GM21423 (cell line): Measurements from ENCODE around the gene DYNLT2.
A peak's percentile ranks its signal among the peaks of the same experiment; 100 is the strongest.
"Not testable (repeated sequence)": the region's sequence is repeated elsewhere in the genome, so short reads cannot be mapped to it uniquely, and the experiment has no call there.

Source experiments
- ATAC-seq: cut with Tn5 transposase; IDR thresholded peaks from one replicate; pipeline ENCODE4 v1.9.1; 2021; ENCODE audit warnings: mild to moderate bottlenecking, moderate library complexity; ENCODE audit not compliant: unreplicated experiment

The DYNLT2 gene

DNA sequence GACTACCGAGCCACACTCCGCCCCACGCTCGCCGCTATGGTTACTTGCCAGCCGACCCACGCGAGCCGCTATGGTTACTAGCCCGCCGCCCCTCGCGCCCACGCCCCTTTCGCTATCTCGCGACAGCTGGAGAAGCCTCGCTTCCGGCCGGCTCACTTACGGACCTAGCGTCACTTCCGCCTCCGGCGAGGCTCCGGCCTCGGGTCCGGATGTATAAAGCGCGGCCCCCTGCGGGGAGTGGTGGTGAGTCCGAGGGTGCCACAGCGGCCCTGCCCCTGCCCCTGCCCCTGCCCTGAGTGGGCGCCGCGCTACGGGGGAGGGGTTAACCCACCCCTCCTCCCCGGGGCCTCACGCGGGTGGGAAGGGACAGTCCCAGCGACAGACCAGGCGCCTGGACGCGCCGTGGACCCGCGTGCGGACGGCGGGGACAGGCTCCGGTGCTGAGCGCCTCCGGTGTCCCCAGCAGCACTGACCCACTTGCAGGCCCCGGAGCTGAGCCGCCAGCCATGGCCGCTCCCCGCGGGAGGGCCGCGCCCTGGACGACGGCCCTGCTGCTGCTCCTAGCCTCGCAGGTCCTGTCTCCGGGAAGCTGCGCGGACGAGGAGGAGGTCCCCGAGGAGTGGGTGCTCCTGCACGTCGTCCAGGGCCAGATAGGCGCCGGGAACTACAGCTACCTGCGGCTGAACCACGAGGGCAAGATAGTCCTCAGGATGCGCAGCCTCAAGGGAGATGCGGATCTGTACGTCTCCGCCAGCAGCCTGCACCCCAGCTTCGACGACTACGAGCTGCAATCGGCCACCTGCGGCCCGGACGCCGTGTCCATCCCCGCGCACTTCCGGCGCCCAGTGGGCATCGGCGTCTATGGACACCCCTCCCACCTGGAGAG is 49.2 kb downstream of the DYNLT2 start, which contains the start of the genes C6orf120 and WDR27:
C6orf120 (plus strand) TSS at position 173 of the 886 bp plus-strand sequence; CDS start at position 507, 334 bp downstream.
WDR27 (minus strand) TSS at position 76 of the 886 bp plus-strand sequence. CDS start 13,024 bp downstream, outside the sequence.
- peak; percentile 94 for ATAC-seq

DNA sequence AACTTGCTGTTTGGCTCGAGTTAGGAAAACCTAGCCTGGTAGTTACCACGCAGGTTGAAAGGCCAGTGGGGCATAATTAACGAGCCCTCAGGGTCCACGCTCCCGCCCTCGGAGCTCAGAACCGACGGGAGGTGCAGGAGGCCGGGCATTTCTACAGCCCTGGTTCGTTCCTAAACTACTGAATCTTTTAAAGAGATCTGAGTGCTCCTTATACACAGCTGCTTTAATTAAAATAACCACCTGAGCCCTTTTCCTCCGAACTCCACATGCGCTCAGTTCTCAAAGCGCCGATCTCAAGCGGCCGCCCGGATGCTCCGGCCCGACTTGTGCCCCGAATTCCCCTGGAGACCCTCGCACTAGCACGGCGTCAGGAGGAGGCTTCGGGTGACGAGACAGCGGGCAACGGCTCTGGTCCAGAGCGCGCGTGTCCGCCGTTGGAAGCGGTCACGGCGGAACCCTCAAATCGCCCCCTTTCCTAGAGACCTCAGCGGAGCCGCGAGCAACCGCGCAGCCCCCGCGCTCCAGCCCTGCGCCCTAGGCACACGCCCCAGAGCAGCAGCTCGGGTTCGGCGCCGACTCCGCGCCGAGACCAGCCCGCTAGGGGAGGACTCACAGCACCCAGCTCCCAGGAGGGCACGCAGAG is 49.9 kb downstream of the DYNLT2 start:
- peak; percentile 2 for ATAC-seq

- no peak for ATAC-seq
These were observed 51.1 kb downstream of the DYNLT2 start for GRCh38 chr6:169700296-169700695.

DNA sequence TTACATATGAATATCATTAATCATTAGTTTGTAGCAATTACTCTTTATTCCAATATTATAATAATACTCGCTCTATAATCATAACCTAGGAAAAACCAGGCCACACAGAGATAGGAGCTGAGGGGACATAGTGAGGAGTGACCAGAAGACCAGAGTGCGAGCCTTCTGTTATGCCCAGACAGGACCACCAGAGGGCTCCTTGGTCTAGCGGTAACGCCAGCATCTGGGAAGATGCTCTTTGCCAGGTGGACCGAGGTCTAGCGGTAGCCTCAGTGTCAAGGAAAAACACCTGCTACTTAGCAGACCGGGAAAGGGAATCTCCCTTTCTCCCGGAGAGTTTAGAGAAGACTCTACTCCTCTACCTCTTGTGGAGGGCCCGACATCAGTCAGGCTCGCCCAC is 54.3 kb downstream of the DYNLT2 start:
- not testable (repeated sequence) for ATAC-seq

GRCh38 chr6:169695131-169695530 is 56.2 kb downstream of the DYNLT2 start:
- no peak for ATAC-seq

DNA sequence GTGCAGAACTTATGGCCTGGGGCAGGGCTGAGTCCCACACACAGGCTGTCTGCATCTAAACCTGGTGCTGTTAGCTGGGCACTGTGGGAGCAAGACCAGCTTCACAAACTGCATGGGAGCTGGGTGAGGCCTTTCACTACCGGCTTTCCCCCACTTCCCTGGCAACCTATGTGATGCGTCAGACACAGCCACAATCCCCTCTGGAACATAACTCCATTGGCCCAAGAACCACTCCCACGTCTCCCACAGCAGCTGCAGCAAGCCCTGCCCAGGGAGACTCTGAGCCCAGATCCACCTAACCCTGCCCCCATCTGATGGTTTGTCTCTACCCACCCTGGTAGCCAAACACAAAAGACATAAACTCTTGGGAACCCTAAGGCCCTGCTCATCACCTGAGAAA is 58.9 kb downstream of the DYNLT2 start:
- no peak for ATAC-seq

- ATAC-seq: no peak
These were observed 60.1 kb downstream of the DYNLT2 start for GRCh38 chr6:169691260-169691659.
